MCF 10A (cell line): ENCODE results near the gene EMC8. TPM values are rescaled to one million over a fixed set of nuclear protein-coding genes. Genes with fewer than 3 reads are reported as not detected.

Experiments
- BruUV-seq: library from RNA; stranded (reverse); fragments of 400-500 nt; replicated peaks from 2 replicates; lab custom pipeline; 2021; lab: Mats Ljungman, UMichigan
- CTCF ChIA-PET: fragments of 300-600 bp; sonication (Branson Sonifier 250); formaldehyde crosslinking; extraction: SDS; loops from one replicate; lab custom pipeline; 2021; ENCODE audit warnings: antibody characterized with exemption, inconsistent platforms; lab: Yijun Ruan, JAX
- POLR2A ChIA-PET: fragments of 300-600, 350-650 bp; sonication (Branson Sonifier 250); formaldehyde crosslinking; extraction: SDS; loops from one replicate; lab custom pipeline; 2020; ENCODE audit warnings: antibody characterized with exemption, inconsistent platforms; lab: Yijun Ruan, JAX
- DNase-seq: peaks from one replicate; pipeline ENCODE4 v3.0.0-alpha.2; 2018; ENCODE audit not compliant: unreplicated experiment
- H3K27ac Mint-ChIP-seq: one replicate; pipeline ENCODE4 v1.8.0; 2022; ENCODE audit warnings: mild to moderate bottlenecking, low read depth, mixed read lengths; ENCODE audit not compliant: unreplicated experiment
- H3K27me3 Mint-ChIP-seq: one replicate; pipeline ENCODE4 v1.8.0; 2022; ENCODE audit warnings: mixed read lengths; ENCODE audit not compliant: insufficient read depth, unreplicated experiment
- H3K36me3 Mint-ChIP-seq: one replicate; pipeline ENCODE4 v1.8.0; 2022; ENCODE audit warnings: mild to moderate bottlenecking, moderate library complexity, mixed read lengths; ENCODE audit not compliant: insufficient read depth, unreplicated experiment
- H3K4me1 Mint-ChIP-seq: one replicate; pipeline ENCODE4 v1.8.0; 2022; ENCODE audit warnings: mixed read lengths; ENCODE audit not compliant: insufficient read depth, unreplicated experiment
- H3K4me3 Mint-ChIP-seq: one replicate; pipeline ENCODE4 v1.8.0; 2022; ENCODE audit warnings: mild to moderate bottlenecking, moderate library complexity, mixed read lengths; ENCODE audit not compliant: unreplicated experiment
- H3K9me3 Mint-ChIP-seq: one replicate; pipeline ENCODE4 v1.8.0; 2022; ENCODE audit warnings: mixed read lengths; ENCODE audit not compliant: unreplicated experiment
- intact Hi-C: fragments of 100-400 bp; cut with micrococcal nuclease; formaldehyde crosslinking; loops from 2 replicates; pipeline ENCODE4 v1.14.1; 2022
- total RNA-seq: library from RNA; stranded (reverse); gene quantifications from 2 replicates; pipeline ENCODE4 v1.2.3, GENCODE V29; 2022
- TF ChIP-seq, protein P1 (sequence below): fragments of 200-600 bp; IDR thresholded peaks from one replicate; pipeline ENCODE4 v1.8.0; 2022; ENCODE audit warnings: antibody characterized with exemption, mild to moderate bottlenecking; ENCODE audit not compliant: unreplicated experiment

The EMC8 gene
- total RNA-seq, 1 experiment from 2014 or later = 68.5 TPM

DNA sequence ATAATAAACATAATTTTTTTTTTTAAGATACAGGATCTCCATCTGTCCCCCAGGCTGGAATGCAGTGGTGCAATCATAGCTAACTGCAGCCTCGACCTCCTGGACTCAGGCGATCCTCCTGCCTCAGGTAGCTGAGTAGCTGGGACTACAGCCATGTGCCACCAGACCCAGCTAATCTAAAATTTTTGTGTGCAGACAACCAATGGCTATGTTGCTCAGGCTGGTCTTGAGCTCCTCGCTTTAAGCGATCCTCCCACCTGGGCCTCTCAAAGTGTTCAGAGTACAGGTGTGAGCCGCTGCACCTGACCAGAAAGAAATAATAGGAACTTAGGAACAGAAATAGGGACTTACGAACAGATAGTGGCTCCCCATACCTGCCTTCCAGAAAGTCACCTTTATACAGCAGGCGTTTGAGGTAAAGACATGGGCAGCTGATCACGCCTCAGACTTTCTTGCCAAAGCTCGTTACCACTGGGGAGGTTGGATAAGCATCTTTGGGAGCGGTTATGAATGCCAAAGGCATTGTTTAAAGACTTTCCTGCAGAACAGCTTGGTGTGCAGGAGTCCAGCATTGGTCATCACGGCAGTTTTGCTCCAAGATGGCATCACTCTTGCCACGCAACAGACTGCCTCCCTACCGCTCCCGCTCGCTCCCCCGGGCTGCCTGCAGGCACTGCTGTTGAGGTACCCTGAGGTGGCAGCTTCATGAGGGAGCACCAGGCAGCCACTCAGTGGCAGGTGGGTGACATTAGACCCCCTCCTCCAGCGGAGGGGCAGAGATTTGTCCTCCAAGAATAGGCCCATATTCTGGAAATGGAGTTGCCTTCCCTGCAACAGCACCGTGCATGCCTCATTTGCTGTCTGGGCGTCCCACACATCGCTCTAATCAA lies 13.7 kb upstream of the EMC8 start:
- no peak for DNase-seq
- no peaks in the 10 kb centered on the region for H3K36me3 Mint-ChIP-seq
- BruUV-seq = no TSS peak
- peaks cover 58% of the 10 kb centered on the region for H3K27me3 Mint-ChIP-seq
- no peak overlapping the region for H3K27ac Mint-ChIP-seq
- H3K4me1 Mint-ChIP-seq = no peaks in the 10 kb centered on the region
- intact Hi-C loops = no loop called here
- TF ChIP-seq, protein P1, sequence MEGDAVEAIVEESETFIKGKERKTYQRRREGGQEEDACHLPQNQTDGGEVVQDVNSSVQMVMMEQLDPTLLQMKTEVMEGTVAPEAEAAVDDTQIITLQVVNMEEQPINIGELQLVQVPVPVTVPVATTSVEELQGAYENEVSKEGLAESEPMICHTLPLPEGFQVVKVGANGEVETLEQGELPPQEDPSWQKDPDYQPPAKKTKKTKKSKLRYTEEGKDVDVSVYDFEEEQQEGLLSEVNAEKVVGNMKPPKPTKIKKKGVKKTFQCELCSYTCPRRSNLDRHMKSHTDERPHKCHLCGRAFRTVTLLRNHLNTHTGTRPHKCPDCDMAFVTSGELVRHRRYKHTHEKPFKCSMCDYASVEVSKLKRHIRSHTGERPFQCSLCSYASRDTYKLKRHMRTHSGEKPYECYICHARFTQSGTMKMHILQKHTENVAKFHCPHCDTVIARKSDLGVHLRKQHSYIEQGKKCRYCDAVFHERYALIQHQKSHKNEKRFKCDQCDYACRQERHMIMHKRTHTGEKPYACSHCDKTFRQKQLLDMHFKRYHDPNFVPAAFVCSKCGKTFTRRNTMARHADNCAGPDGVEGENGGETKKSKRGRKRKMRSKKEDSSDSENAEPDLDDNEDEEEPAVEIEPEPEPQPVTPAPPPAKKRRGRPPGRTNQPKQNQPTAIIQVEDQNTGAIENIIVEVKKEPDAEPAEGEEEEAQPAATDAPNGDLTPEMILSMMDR = no peak
- ChIA-PET POLR2A (interaction anchor here (1.1 to 1.4 kb wide), 3 partner anchors 10 to 15 kb away, joined by 3 to 4 read pairs (median 3); partner anchors contain the start of genes COX4I1 and EMC8), CTCF (interaction anchor here (1.4 kb wide), 1 partner anchor 8 kb away, joined by 10 read pairs; no protein-coding TSS in a partner anchor)
- H3K9me3 Mint-ChIP-seq = no peaks in the 10 kb centered on the region
- no peak overlapping the region for H3K4me3 Mint-ChIP-seq

DNA sequence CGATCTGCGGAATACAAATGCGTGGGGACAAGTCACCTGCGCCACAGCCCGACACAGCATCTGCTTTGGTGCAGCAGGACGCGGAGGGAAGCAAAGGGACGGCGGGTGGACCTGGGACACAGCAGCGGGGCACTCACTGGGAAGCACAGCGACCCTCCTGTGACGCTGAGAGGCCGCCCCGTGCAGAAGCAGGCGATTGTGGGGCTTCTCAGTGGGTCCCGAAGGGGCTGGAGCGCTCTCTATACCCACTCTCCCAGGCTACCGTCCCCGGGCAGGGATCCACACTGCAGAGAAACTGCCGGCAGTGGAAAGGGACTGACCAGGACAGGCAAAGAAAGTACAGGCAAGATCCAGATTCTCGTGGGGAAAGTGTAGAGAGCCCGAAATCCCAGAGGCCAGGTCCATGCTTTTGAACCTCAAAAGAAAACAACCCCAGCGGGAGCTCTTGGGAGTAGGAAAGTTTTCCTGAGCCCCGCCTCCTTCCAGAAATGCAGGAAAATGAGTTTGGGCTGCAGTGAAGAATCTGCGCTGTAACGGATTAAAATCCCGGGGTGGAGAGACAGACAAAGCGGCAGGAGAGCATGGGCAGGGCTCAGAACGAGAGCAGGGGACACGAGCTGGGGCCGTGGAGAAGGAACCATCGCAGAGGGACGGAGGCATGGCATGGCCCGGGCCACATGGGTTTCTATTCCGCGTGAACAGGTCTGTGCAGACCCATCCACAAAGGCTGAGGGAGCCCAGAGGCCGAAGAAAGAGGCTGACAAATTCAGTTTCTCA lies 12.9 kb upstream of the EMC8 start:
- H3K9me3 Mint-ChIP-seq = no peaks in the 10 kb centered on the region
- H3K4me1 Mint-ChIP-seq = no peaks in the 10 kb centered on the region
- POLR2A ChIA-PET = interaction anchor here (1.1 to 1.4 kb wide), 3 partner anchors 10 to 14 kb away, joined by 3 to 4 read pairs (median 3); partner anchors contain the start of genes COX4I1 and EMC8
- H3K27me3 Mint-ChIP-seq = peaks cover 58% of the 10 kb centered on the region
- H3K4me3 Mint-ChIP-seq = no peak overlapping the region
- DNase-seq = no peak
- H3K27ac Mint-ChIP-seq = no peak overlapping the region
- TF ChIP-seq, protein P1 = no peak
- CTCF ChIA-PET = interaction anchor here (0.7 to 2.0 kb wide), 3 partner anchors 8 to 175 kb away, joined by 4 to 15 read pairs (median 10); no protein-coding TSS in a partner anchor
- intact Hi-C loops = no loop called here
- BruUV-seq = no TSS peak
- H3K36me3 Mint-ChIP-seq = peaks cover 2% of the 10 kb centered on the region

DNA sequence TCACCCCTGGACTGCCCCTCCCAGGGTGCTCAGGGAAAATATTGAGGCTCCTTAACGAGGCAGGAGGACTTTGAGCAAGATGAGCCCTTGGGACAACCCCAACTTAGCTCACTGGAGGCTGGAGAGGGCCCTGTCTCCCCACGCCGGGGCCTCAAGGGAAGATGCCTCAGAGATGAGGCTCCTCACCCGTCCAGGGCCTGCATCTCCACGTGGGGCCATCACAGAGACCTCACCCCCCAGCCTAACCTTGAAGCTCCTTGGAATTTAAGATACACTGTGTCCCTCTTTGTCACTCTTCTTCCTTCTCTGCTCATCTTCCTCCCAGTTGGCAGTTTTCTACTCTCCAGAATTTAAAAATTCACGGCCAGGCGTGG lies 11.4 kb upstream of the EMC8 start:
- no peaks in the 10 kb centered on the region for H3K4me1 Mint-ChIP-seq
- TF ChIP-seq, protein P1 = no peak
- H3K27me3 Mint-ChIP-seq = peaks cover 58% of the 10 kb centered on the region
- H3K4me3 Mint-ChIP-seq = no peak overlapping the region
- DNase-seq = no peak
- ChIA-PET POLR2A (no interaction called here), CTCF (interaction anchor here (0.6 to 2.0 kb wide), 5 partner anchors 10 to 689 kb away, joined by 3 to 15 read pairs (median 3); no protein-coding TSS in a partner anchor)
- intact Hi-C loops = no loop called here
- H3K9me3 Mint-ChIP-seq = no peaks in the 10 kb centered on the region
- H3K27ac Mint-ChIP-seq = no peak overlapping the region
- no TSS peak for BruUV-seq
- H3K36me3 Mint-ChIP-seq = peaks cover 17% of the 10 kb centered on the region
